ENCODE data around the gene PDSS2.

The PDSS2 gene

GRCh38 chr6:107360476-107360875, 98.9 kb downstream of the PDSS2 start:
- DNase-seq = no peak

- no peak for DNase-seq
Measured at GRCh38 chr6:107357842-107358241, 101.5 kb downstream of the PDSS2 start.

- DNase-seq = no peak
Measured at GRCh38 chr6:107357031-107357430, 102.3 kb downstream of the PDSS2 start.

GRCh38 chr6:107355659-107356058, 103.7 kb downstream of the PDSS2 start:
- DNase-seq = no peak

- DNase-seq = no peak
Measured at GRCh38 chr6:107354451-107354850, 104.9 kb downstream of the PDSS2 start.

- no peak for DNase-seq
Measured at GRCh38 chr6:107353773-107354382, 105.5 kb downstream of the PDSS2 start.

GRCh38 chr6:107348224-107348623, 111.1 kb downstream of the PDSS2 start:
- no peak for DNase-seq

GRCh38 chr6:107345393-107345792, 114.0 kb downstream of the PDSS2 start:
- DNase-seq = no peak

- DNase-seq = no peak
Measured at GRCh38 chr6:107344981-107345380, 114.4 kb downstream of the PDSS2 start.

GRCh38 chr6:107344383-107344782, 115.0 kb downstream of the PDSS2 start:
- no peak for DNase-seq

- DNase-seq = no peak
Measured at GRCh38 chr6:107342144-107342543, 117.2 kb downstream of the PDSS2 start.

- DNase-seq = no peak
Measured at GRCh38 chr6:107340881-107341280, 118.5 kb downstream of the PDSS2 start.

- no peak for DNase-seq
Measured at GRCh38 chr6:107337191-107337741, 122.1 kb downstream of the PDSS2 start.

- no peak for DNase-seq
Measured at GRCh38 chr6:107334026-107334425, 125.3 kb downstream of the PDSS2 start.

GRCh38 chr6:107333491-107333890, 125.9 kb downstream of the PDSS2 start:
- DNase-seq = no peak

GRCh38 chr6:107331409-107332386, 127.7 kb downstream of the PDSS2 start:
- no peak for DNase-seq

GRCh38 chr6:107330168-107330567, 129.2 kb downstream of the PDSS2 start:
- no peak for DNase-seq

- DNase-seq = no peak
Measured at GRCh38 chr6:107329063-107329860, 130.1 kb downstream of the PDSS2 start.

- DNase-seq = no peak
Measured at GRCh38 chr6:107328081-107328480, 131.3 kb downstream of the PDSS2 start.

- no peak for DNase-seq
Measured at GRCh38 chr6:107323133-107323785, 136.1 kb downstream of the PDSS2 start.

GRCh38 chr6:107321793-107322192, 137.6 kb downstream of the PDSS2 start:
- DNase-seq = no peak

- DNase-seq = no peak
Measured at GRCh38 chr6:107319906-107320530, 139.3 kb downstream of the PDSS2 start.
